Thyroid gland (tissue), 4 donors: ENCODE results near the gene CLOCK. TPM values are rescaled to one million over a fixed set of nuclear protein-coding genes. Genes with fewer than 3 reads are reported as not detected.

Source experiments
- DNase-seq, 2 donors: peaks; one replicate each; pipeline ENCODE4 v3.0.0-alpha.2; 2019
- H3K27ac ChIP-seq, 3 donors: fragments of 200-600 bp; sonication (generic); 1 replicate in 2 of 3; 2 replicates in 1 of 3; pipeline ENCODE4 v1.5.1; 2016 to 2019; ENCODE audit warnings: mild to moderate bottlenecking in 1 of 3, moderate library complexity in 1 of 3
- H3K27me3 ChIP-seq: fragments of 200-600 bp; sonication (generic); one replicate; pipeline ENCODE4 v1.5.1; 2019
- H3K36me3 ChIP-seq, 2 donors: fragments of 200-600 bp; sonication (generic); one replicate each; pipeline ENCODE4 v1.5.1; 2016 to 2019
- H3K4me1 ChIP-seq, 2 donors: fragments of 200-600 bp; sonication (generic); one replicate each; pipeline ENCODE4 v1.5.1; 2017 to 2019
- H3K4me3 ChIP-seq, 3 donors: fragments of 200-600 bp; sonication (generic); replicated peaks in 1 of 3; 1 replicate in 2 of 3; 2 replicates in 1 of 3; pipeline ENCODE4 v1.5.1; 2016; ENCODE audit warnings: mild to moderate bottlenecking in 1 of 3
- H3K9me3 ChIP-seq: fragments of 200-600 bp; sonication (generic); one replicate; pipeline ENCODE4 v1.5.1; 2017
- POLR2A ChIP-seq, 2 donors: fragments of 450-650 bp; IDR thresholded peaks; one replicate each; pipeline ENCODE4 v1.6.1; 2017; ENCODE audit warnings: antibody characterized with exemption in 2 of 2, mild to moderate bottlenecking in 2 of 2, moderate library complexity in 1 of 2
- WGBS, 2 donors: methylation state at CpG; one replicate each; pipeline ENCODE4 v1.1.5; 2017; 5-methylcytosine and 5-hydroxymethylcytosine counted together
- intact Hi-C: fragments of 100-400 bp; cut with DNase I; formaldehyde crosslinking; loops from one replicate; pipeline ENCODE4 v1.15.1; 2023
- total RNA-seq, 4 donors: library from RNA; depleted of rRNA; stranded (reverse); fragments of >200 nt; gene quantifications; one replicate each; pipeline ENCODE4 v1.2.3, GENCODE V29; 2016
- TF ChIP-seq, protein P1 (sequence below), 6 experiments: fragments of 200-600 bp in 3 of 6; fragments of 450-650 bp in 3 of 6; sonication (generic) in 3 of 6; IDR thresholded peaks; one replicate each; pipeline ENCODE4 v1.5.1; 2016 to 2019; ENCODE audit warnings: antibody characterized with exemption in 6 of 6, mild to moderate bottlenecking in 2 of 6, inconsistent platforms in 1 of 6, moderate library complexity in 1 of 6

CLOCK gene
- total RNA-seq, 4 donors from 2014 or later = 26.1 to 60.3 (median 31.6) TPM

DNA sequence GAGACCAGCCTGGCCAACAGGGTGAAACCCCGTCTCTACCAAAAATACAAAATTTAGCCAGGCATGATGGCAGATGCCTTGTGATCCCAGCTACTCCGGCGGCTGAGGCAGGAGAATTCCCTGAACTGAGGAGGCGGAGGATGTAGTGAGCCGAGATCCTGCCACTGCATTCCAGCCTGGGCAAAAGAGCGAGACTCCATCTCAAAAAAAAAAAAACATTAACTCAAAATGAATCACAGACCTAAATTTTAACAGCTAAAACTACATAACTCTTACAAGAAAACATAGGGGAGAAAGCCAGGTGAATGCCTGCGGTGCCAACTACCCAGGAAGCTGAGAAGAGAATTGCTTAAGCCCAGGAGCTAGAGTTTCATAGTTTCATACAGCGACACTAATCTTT lies 96.1 kb downstream of the CLOCK start:
- peaks cover 5% of the 10 kb centered on the region in 2 donors for H3K36me3 ChIP-seq
- 70 to 85% methylated on average over 8 of the region's 8 CpGs for WGBS, 2 donors
- intact Hi-C loops = no loop called here

DNA sequence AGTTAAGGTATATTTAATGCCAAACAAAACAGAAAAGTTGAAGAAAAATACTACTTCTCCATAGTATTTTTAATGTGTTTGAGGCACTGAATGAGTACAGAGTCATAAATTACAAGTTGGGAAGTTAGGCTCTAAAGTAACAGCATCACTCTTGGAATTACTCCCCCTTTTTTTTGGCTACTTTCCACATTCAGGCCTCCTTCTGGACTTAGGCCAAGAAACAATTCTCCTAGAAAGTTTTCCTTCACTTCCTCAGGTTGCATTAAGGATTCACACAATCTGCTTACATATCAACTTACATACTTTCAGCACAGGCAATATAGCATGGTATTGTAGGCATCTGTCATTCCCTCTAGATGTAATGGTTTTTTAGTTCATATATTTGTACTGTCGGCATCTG lies 98.9 kb downstream of the CLOCK start:
- Histone ChIP-seq H3K9me3 (no peaks in the 10 kb centered on the region), H3K4me3 (no peak overlapping the region), H3K27me3 (no peaks in the 10 kb centered on the region), H3K27ac (no peak overlapping the region), H3K4me1 (no peaks in the 10 kb centered on the region), H3K36me3 (peaks cover 5% of the 10 kb centered on the region in 2 donors)
- TF ChIP-seq, protein P1, sequence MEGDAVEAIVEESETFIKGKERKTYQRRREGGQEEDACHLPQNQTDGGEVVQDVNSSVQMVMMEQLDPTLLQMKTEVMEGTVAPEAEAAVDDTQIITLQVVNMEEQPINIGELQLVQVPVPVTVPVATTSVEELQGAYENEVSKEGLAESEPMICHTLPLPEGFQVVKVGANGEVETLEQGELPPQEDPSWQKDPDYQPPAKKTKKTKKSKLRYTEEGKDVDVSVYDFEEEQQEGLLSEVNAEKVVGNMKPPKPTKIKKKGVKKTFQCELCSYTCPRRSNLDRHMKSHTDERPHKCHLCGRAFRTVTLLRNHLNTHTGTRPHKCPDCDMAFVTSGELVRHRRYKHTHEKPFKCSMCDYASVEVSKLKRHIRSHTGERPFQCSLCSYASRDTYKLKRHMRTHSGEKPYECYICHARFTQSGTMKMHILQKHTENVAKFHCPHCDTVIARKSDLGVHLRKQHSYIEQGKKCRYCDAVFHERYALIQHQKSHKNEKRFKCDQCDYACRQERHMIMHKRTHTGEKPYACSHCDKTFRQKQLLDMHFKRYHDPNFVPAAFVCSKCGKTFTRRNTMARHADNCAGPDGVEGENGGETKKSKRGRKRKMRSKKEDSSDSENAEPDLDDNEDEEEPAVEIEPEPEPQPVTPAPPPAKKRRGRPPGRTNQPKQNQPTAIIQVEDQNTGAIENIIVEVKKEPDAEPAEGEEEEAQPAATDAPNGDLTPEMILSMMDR (IDR thresholded peaks at IDR 0.05) = no peak
- no peak for TF ChIP-seq POLR2A (IDR thresholded peaks at IDR 0.05)
- intact Hi-C loops = loop anchor here (10.0 kb wide), 1 partner anchor 287 kb away; no protein-coding TSS in a partner anchor
- 79 to 93% methylated on average over 1 of the region's 1 CpG for WGBS, 2 donors
- no peak for DNase-seq

More for the DNA sequence above, 96.1 kb downstream of the CLOCK start:
- H3K9me3 ChIP-seq = no peaks in the 10 kb centered on the region
- H3K27me3 ChIP-seq = no peaks in the 10 kb centered on the region
- H3K27ac ChIP-seq = no peak overlapping the region
- no peaks in the 10 kb centered on the region for H3K4me1 ChIP-seq
- TF ChIP-seq POLR2A (IDR thresholded peaks at IDR 0.05) = no peak
- TF ChIP-seq, protein P1 (IDR thresholded peaks at IDR 0.05) = no peak
- H3K4me3 ChIP-seq = no peak overlapping the region
- no peak for DNase-seq

DNA sequence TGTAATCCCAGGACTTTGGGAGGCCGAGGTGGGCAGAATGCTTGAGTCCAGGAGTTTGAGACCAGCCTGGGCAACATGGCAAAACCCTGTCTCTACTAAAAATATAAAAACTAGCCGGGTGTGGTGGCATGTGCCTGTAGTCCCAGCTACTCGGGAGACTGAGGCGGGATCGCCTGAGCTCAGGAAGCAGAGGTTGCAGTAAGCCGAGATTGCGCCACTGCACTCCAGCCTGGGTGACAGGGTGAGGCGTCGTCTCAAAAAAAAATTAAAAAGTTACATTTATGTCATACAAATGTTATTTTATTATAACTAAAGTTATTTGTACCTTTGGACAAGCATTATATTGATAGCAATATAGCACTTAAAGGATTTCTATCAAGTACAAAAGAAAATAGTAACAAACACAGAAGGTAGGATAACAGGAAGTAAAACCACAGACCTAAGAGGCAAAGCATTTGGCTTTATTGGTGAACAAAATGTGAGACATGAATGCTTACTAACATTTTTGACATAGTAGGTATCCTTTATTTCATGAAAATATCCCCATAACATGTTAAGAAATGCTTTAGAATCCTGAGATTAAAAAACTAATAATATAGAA lies 99.5 kb downstream of the CLOCK start:
- intact Hi-C loops = loop anchor here (10.0 kb wide), 1 partner anchor 288 kb away; no protein-coding TSS in a partner anchor
- Histone ChIP-seq H3K27me3 (no peaks in the 10 kb centered on the region), H3K9me3 (no peaks in the 10 kb centered on the region), H3K4me3 (no peak overlapping the region), H3K27ac (no peak overlapping the region), H3K36me3 (peaks cover 4 to 8% of the 10 kb centered on the region in 2 donors), H3K4me1 (no peaks in the 10 kb centered on the region)
- DNase-seq = no peak
- 86 to 95% methylated on average over 9 of the region's 9 CpGs for WGBS, 2 donors
- TF ChIP-seq, protein P1 (IDR thresholded peaks at IDR 0.05) = no peak
- TF ChIP-seq POLR2A (IDR thresholded peaks at IDR 0.05) = no peak

DNA sequence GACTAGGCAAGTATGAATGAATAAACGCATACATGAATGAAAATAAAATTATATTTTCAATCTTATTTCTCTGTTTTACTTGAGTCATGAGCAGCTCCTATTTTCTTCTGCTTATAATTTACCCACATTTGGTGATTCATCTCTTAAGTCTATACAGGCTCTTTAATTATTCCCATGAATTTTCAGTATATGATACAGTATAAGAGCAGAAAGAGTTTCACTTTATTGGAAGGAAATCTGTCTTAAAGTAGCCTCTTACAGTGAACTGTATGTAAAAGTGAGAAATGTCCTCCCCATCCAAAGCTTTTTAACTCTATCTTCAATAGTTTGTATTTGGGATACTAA lies 100.2 kb downstream of the CLOCK start:
- Histone ChIP-seq H3K36me3 (peaks cover 0 to 10% of the 10 kb centered on the region in 2 donors), H3K4me3 (no peak overlapping the region), H3K4me1 (no peaks in the 10 kb centered on the region), H3K27ac (no peak overlapping the region), H3K27me3 (no peaks in the 10 kb centered on the region), H3K9me3 (no peaks in the 10 kb centered on the region)
- WGBS, 2 donors = 95 to 99% methylated on average over 1 of the region's 1 CpG
- TF ChIP-seq, protein P1 (IDR thresholded peaks at IDR 0.05) = no peak
- TF ChIP-seq POLR2A (IDR thresholded peaks at IDR 0.05) = no peak
- no peak for DNase-seq
- intact Hi-C loops = loop anchor here (10.0 kb wide), 1 partner anchor 288 kb away; no protein-coding TSS in a partner anchor

DNA sequence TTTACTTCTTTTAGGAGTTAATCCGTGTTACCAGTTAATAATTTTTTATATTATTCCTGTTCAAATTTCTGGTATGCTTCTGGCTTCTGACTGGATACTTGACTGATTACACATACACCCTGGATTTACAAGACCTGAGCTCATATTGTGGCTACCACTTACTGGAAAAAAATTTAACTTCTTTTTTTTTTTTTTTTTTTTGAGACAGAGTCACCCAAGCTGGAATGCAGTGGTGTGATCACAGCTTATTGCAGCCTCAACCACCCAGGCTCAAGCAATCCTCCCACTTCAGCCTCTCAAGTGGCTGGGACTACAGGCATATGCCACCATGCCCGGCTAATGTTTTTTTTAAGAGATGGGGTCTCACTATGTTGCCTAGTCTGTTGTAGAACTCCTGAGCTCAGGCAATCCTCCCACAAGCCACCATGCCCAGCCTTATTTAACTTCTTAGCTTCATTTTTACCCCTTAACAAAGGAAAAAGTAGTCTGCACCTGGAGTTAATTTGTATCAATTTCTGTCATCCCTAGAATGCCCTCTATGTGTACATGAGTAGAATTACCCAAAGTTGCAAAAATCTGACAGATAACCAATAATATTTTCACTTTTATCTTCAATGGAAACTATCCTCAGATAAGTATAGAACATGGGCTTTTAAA lies 100.7 kb downstream of the CLOCK start:
- no peak for DNase-seq
- intact Hi-C loops = loop anchor here (10.0 kb wide), 1 partner anchor 289 kb away; no protein-coding TSS in a partner anchor

More for the DNA sequence above, 100.7 kb downstream of the CLOCK start:
- H3K9me3 ChIP-seq = no peaks in the 10 kb centered on the region
- 83 to 92% methylated on average over 2 of the region's 2 CpGs for WGBS, 2 donors
- H3K4me3 ChIP-seq = no peak overlapping the region
- no peaks in the 10 kb centered on the region for H3K27me3 ChIP-seq
- H3K27ac ChIP-seq = no peak overlapping the region
- TF ChIP-seq, protein P1 (IDR thresholded peaks at IDR 0.05) = no peak
- no peak for TF ChIP-seq POLR2A (IDR thresholded peaks at IDR 0.05)
- H3K4me1 ChIP-seq = no peaks in the 10 kb centered on the region
- peaks cover 0 to 15% of the 10 kb centered on the region in 2 donors for H3K36me3 ChIP-seq
